Lower lobe of right lung (tissue), 2 donors: ENCODE results near the gene ZNRD2. TPM values are rescaled to one million over a fixed set of nuclear protein-coding genes. Genes with fewer than 3 reads are reported as not detected.
A peak's percentile ranks its signal among the peaks of the same experiment; 100 is the strongest.

Experiments
- ATAC-seq, 2 donors: fragments of 200-7000 bp; cut with Tn5 transposase; one replicate each; pipeline ENCODE4 v1.9.1; 2020 to 2022; ENCODE audit warnings: mild to moderate bottlenecking in 2 of 2, moderate library complexity in 2 of 2
- DNase-seq: peaks from one replicate; pipeline ENCODE4 v3.0.0-alpha.2; 2020
- H3K27ac ChIP-seq: fragments of 200-600 bp; one replicate; pipeline ENCODE4 v1.8.0; 2022
- H3K27me3 ChIP-seq: fragments of 200-600 bp; one replicate; pipeline ENCODE4 v1.8.0; 2022; ENCODE audit warnings: low read depth
- H3K36me3 ChIP-seq: fragments of 200-600 bp; one replicate; pipeline ENCODE4 v1.8.0; 2022; ENCODE audit warnings: mild to moderate bottlenecking
- H3K4me1 ChIP-seq: fragments of 200-600 bp; one replicate; pipeline ENCODE4 v1.8.0; 2022
- H3K4me3 ChIP-seq: fragments of 200-600 bp; one replicate; pipeline ENCODE4 v1.8.0; 2022; ENCODE audit warnings: mild to moderate bottlenecking
- H3K9me3 ChIP-seq: fragments of 200-600 bp; one replicate; pipeline ENCODE4 v1.8.0; 2022
- intact Hi-C: fragments of 100-400 bp; cut with DNase I; formaldehyde crosslinking; loops from one replicate; pipeline ENCODE4 v1.11.0; 2022
- total RNA-seq: library from RNA; stranded (reverse); fragmentation: NEBNext Ultra II Directional; extraction: Animal tissue kit (Norgen Biotek cat#: 25700); gene quantifications from one replicate; pipeline ENCODE4 v1.2.1, GENCODE V29; 2021
- TF ChIP-seq, protein P1 (sequence below): fragments of 200-600 bp; IDR thresholded peaks from one replicate; pipeline ENCODE4 v1.8.0; 2022; ENCODE audit warnings: antibody characterized with exemption, mild to moderate bottlenecking
- donor health status: DM: no; HTN: yes; CAD: no; lungs with severe emphysema.

The ZNRD2 gene
- total RNA-seq, 1 donor from 2014 or later: 25.1 TPM

DNA sequence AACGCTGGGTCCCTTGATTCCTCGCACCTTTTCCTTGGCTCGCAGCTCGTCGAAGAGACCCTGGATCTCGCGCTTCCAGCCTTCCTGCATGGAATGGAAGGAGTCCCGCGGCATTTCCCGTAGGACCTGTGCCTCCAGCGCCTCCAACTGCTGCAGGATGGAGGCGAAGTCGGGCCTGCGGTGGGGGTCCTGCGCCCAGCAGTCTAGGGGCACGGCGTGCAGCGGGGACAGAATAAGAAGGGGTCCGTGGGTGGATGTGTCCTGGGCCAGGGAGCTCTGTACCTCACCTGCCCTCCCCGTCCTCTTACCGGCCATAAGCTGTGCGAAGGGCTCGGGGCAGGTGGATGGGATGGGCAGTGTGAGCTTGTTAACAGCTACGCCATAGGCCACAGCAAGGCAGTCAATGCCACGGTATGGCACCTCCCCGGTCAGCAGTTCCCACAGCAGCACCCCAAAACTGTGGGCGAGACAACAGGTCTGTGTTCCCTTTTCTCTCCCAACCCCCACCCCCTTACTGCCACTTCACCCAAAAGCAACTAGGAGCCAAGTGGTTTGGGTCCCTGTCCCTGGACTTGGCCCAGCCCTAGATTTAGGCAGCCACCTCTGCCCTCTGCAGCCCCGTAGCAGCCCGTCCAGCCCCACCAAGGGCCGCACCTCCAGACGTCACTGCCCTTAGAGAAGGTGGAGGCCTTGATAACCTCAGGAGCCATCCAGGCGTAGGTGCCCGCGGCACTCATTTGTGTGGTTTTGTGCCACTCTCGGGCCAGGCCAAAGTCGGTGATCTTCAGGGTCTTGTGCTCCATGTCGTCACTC, 37.5 kb downstream of the ZNRD2 start:
- Histone ChIP-seq H3K27me3 (no peaks in the 10 kb centered on the region), H3K9me3 (no peaks in the 10 kb centered on the region), H3K27ac (peak overlapping the region; percentile 44), H3K36me3 (peaks cover 86% of the 10 kb centered on the region), H3K4me3 (peak overlapping the region; percentile 38), H3K4me1 (peaks cover 59% of the 10 kb centered on the region)
- DNase-seq (no peak), ATAC-seq (no peak)
- intact Hi-C loops: no loop called here
- TF ChIP-seq, protein P1, sequence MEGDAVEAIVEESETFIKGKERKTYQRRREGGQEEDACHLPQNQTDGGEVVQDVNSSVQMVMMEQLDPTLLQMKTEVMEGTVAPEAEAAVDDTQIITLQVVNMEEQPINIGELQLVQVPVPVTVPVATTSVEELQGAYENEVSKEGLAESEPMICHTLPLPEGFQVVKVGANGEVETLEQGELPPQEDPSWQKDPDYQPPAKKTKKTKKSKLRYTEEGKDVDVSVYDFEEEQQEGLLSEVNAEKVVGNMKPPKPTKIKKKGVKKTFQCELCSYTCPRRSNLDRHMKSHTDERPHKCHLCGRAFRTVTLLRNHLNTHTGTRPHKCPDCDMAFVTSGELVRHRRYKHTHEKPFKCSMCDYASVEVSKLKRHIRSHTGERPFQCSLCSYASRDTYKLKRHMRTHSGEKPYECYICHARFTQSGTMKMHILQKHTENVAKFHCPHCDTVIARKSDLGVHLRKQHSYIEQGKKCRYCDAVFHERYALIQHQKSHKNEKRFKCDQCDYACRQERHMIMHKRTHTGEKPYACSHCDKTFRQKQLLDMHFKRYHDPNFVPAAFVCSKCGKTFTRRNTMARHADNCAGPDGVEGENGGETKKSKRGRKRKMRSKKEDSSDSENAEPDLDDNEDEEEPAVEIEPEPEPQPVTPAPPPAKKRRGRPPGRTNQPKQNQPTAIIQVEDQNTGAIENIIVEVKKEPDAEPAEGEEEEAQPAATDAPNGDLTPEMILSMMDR: no peak

DNA sequence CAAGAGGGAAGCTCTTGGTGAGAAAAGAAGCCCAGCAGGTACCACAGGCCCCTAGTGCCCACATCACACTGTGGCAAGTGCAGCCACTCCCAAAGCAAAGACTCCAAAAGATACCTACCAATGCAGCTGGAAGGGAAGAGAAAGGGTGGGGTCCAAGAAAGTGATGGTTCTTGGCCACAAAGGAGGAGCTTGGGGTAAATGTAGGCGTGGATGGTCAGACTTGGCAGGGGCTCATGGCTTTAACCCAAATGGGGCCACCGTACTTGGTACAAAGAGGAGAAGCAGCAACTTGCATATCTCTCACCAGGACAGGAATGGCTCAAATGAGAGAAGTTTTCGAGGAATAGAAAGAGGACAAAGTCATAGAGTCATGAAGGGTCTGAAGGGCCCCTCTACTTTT, 39.0 kb downstream of the ZNRD2 start:
- TF ChIP-seq, protein P1: no peak
- ATAC-seq (no peak), DNase-seq (no peak)
- intact Hi-C loops: no loop called here
- Histone ChIP-seq H3K27ac (peak overlapping the region; percentile 46), H3K9me3 (no peaks in the 10 kb centered on the region), H3K36me3 (peaks cover 74% of the 10 kb centered on the region), H3K4me3 (peak overlapping the region; percentile 95), H3K4me1 (peaks cover 65% of the 10 kb centered on the region), H3K27me3 (no peaks in the 10 kb centered on the region)

DNA sequence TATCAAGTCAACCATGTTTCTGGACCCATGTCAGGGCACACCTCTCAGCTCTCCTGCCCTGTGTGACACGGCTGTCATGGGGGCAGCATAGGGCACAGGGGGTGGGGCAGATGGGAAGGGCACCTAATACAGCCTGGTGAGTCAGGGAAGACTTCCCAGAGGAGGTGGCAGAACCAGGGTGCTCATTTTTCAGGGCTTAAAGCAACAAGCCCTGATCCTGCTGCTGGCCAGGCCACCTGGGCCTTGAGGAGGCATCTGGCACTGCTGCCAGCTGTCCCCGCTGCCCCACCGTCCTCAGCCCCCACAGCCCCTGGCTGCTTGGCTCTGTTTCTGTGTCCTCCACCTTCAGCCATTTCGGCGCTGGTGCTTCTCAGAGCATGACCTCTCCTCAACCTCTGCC, 39.4 kb downstream of the ZNRD2 start:
- Histone ChIP-seq H3K36me3 (peaks cover 69% of the 10 kb centered on the region), H3K4me3 (peak overlapping the region; percentile 95)
- intact Hi-C loops: no loop called here

DNA sequence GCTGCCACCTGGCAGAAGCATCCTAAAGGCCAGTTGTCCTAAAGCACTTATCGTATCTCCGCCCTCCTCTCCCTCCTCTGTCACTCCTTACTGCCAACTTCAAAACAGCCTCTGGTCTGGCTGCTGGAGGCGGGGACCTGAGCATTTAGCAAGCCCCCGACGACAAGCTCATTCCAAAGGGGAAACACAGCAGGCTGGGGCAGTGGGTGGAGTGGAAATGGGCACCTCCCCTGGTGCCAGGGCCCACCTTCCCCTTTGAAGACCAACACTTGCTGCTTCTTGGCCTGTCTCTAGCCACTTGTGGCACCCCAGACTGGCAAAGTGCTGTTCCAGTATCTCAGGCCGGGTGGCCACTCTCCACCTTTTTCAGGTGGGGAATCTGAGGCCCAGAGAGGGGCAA, 40.1 kb downstream of the ZNRD2 start:
- Histone ChIP-seq H3K4me1 (peaks cover 65% of the 10 kb centered on the region), H3K9me3 (no peaks in the 10 kb centered on the region), H3K4me3 (peak overlapping the region; percentile 95), H3K27ac (peak overlapping the region; percentile 95), H3K36me3 (peaks cover 62% of the 10 kb centered on the region), H3K27me3 (no peaks in the 10 kb centered on the region)
- no peak for DNase-seq
- intact Hi-C loops: no loop called here
- no peak for ATAC-seq
- TF ChIP-seq, protein P1: no peak

More for the DNA sequence above, 39.4 kb downstream of the ZNRD2 start:
- no peaks in the 10 kb centered on the region for H3K27me3 ChIP-seq
- H3K4me1 ChIP-seq: peaks cover 65% of the 10 kb centered on the region
- peak overlapping the region; percentile 46 for H3K27ac ChIP-seq
- ATAC-seq: no peak
- DNase-seq: no peak
- H3K9me3 ChIP-seq: no peaks in the 10 kb centered on the region
- TF ChIP-seq, protein P1: no peak

DNA sequence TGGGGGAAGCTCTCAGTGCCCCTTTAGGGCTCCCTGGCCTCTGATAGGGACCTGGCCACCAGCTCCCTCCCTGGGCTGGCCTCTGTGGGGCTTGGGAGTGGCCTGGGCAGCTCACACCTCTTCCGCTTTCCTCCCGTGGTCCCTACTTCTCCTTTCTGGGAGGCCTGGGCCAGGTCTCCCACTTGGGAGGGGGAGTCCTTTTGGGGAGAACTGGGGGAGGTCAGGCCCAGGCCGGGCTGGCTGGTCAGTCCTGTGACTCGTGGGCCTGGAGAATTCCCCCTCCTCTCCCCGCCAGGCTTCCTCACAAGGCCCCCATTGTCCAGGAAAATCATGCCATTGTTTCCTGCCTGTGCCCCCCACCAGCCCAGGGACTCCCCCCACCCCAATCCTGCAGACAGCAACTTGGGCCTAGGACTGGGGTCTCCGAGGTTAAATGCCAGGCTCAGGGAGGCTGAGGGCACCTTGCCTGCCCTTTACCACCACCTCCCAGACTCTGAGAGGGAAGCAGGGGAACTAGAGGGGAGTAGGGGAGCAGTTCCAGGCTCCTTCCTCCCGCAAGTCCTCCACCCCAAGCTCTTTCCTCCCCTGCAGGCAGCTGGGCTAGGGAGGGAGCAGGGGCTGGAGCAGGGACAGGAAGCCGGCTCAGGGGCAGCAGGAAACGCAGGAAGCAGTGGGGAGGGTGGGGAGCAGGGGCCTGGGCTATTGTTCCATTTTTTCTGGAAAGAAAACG, 40.9 kb downstream of the ZNRD2 start:
- H3K36me3 ChIP-seq: peaks cover 54% of the 10 kb centered on the region
- intact Hi-C loops: no loop called here

More for the DNA sequence above, 40.9 kb downstream of the ZNRD2 start:
- Histone ChIP-seq H3K4me1 (peaks cover 65% of the 10 kb centered on the region), H3K4me3 (peak overlapping the region; percentile 95), H3K9me3 (no peaks in the 10 kb centered on the region), H3K27ac (peak overlapping the region; percentile 95), H3K27me3 (no peaks in the 10 kb centered on the region)
- TF ChIP-seq, protein P1: no peak
- DNase-seq (peak; percentile 80), ATAC-seq (no peak)
